Naive thymus-derived CD4-positive, alpha-beta T cell (primary cell): ENCODE measurements around the gene IL36B. TPM values are rescaled to one million over a fixed set of nuclear protein-coding genes. Genes with fewer than 3 reads are reported as not detected.

Experiments
- ATAC-seq: fragments of 150-1000 bp; cut with Tn5 transposase; 2 replicates; pipeline ENCODE4 v1.10.0; 2021; ENCODE audit warnings: mild to moderate bottlenecking, moderate library complexity
- CTCF ChIA-PET: fragments of 350-600 bp; sonication (Branson Sonifier 250); formaldehyde crosslinking; loops from one replicate; lab custom pipeline; 2021; ENCODE audit warnings: antibody characterized with exemption; lab: Charles Lee
- POLR2A ChIA-PET: fragments of 350-600 bp; sonication (Branson Sonifier 250); formaldehyde crosslinking; loops from one replicate; lab custom pipeline; 2021; ENCODE audit warnings: antibody characterized with exemption, inconsistent platforms; lab: Charles Lee
- DNase-seq, 9 donors: peaks; one replicate each; pipeline versions ENCODE4 v3.0.0 to v3.0.0-alpha.2; 2020 to 2022; ENCODE audit warnings: mixed read lengths in 1 of 9
- H3K27ac ChIP-seq: one replicate; pipeline ENCODE4 v1.7.0; 2013; ENCODE audit warnings: mild to moderate bottlenecking, low read depth, low read length, moderate library complexity
- H3K27me3 ChIP-seq, 2 donors: one replicate each; pipeline ENCODE4 v1.7.0; 2013; ENCODE audit warnings: low read length in 2 of 2, mild to moderate bottlenecking in 2 of 2, moderate library complexity in 2 of 2; ENCODE audit not compliant: control insufficient read depth in 2 of 2, insufficient read depth in 2 of 2
- H3K36me3 ChIP-seq, 3 experiments: 1 replicate in 2 of 3; 2 replicates in 1 of 3; pipeline ENCODE4 v1.7.0; 2013; ENCODE audit warnings: low read length in 3 of 3, mild to moderate bottlenecking in 3 of 3, moderate library complexity in 1 of 3; ENCODE audit not compliant: insufficient read depth in 3 of 3, control insufficient read depth in 2 of 3
- H3K4me1 ChIP-seq, 2 donors: one replicate each; pipeline ENCODE4 v1.7.0; 2013; ENCODE audit warnings: low read length in 2 of 2, mild to moderate bottlenecking in 2 of 2, moderate library complexity in 1 of 2; ENCODE audit not compliant: control insufficient read depth in 2 of 2, insufficient read depth in 2 of 2
- H3K4me3 ChIP-seq: 2 replicates; pipeline ENCODE4 v1.7.0; 2013; ENCODE audit warnings: mild to moderate bottlenecking, low read length
- H3K9me3 ChIP-seq, 3 experiments: 1 replicate in 2 of 3; 2 replicates in 1 of 3; pipeline ENCODE4 v1.7.0; 2013; ENCODE audit warnings: low read length in 3 of 3; ENCODE audit not compliant: control insufficient read depth in 2 of 3
- H3K27ac Mint-ChIP-seq, 9 donors: one replicate each; pipeline ENCODE4 v1.8.0; 2020 to 2022; ENCODE audit warnings: mixed read lengths in 9 of 9, mild to moderate bottlenecking in 8 of 9, moderate library complexity in 5 of 9, inconsistent platforms in 2 of 9
- H3K27me3 Mint-ChIP-seq, 5 donors: one replicate each; pipeline ENCODE4 v1.8.0; 2021 to 2022; ENCODE audit warnings: mixed read lengths in 5 of 5, mild to moderate bottlenecking in 1 of 5
- H3K36me3 Mint-ChIP-seq, 5 donors: one replicate each; pipeline ENCODE4 v1.8.0; 2020 to 2022; ENCODE audit warnings: mixed read lengths in 5 of 5, mild to moderate bottlenecking in 3 of 5, inconsistent platforms in 1 of 5
- H3K4me1 Mint-ChIP-seq, 7 donors: one replicate each; pipeline ENCODE4 v1.8.0; 2020 to 2022; ENCODE audit warnings: mixed read lengths in 7 of 7, mild to moderate bottlenecking in 3 of 7, inconsistent platforms in 1 of 7
- H3K4me3 Mint-ChIP-seq, 10 donors: one replicate each; pipeline ENCODE4 v1.8.0; 2020 to 2022; ENCODE audit warnings: mild to moderate bottlenecking in 10 of 10, mixed read lengths in 10 of 10, moderate library complexity in 6 of 10, inconsistent platforms in 2 of 10
- H3K9me3 Mint-ChIP-seq, 11 donors: one replicate each; pipeline ENCODE4 v1.8.0; 2020 to 2022; ENCODE audit warnings: mixed read lengths in 11 of 11, mild to moderate bottlenecking in 4 of 11, inconsistent platforms in 1 of 11, moderate library complexity in 1 of 11
- intact Hi-C, 2 donors: fragments of 100-400 bp; cut with micrococcal nuclease; formaldehyde crosslinking; loops; one replicate each; pipeline ENCODE4 v1.15.1; 2023
- polyA plus RNA-seq, 2 donors: library from polyadenylated mRNA; unstranded; fragments of 300-500 nt; fragmentation: Illumina TruSeq; gene quantifications; one replicate each; pipeline ENCODE4 v1.2.3, GENCODE V29; 2021
- total RNA-seq, 6 experiments: library from RNA in 5 of 6; stranded (reverse) in 5 of 6; gene quantifications; 1 replicate in 5 of 6; 2 replicates in 1 of 6; pipeline ENCODE4 v1.2.3 and lab custom pipeline; 2021 to 2026

IL36B gene
- total and polyA plus RNA-seq, 7 experiments from 2014 or later = not detected

- Histone ChIP-seq H3K4me3 (no peak overlapping the region), H3K27me3 (no peaks in the 10 kb centered on the region), H3K27ac (no peak overlapping the region), H3K4me1 (peaks cover 0 to 3% of the 10 kb centered on the region in 2 donors), H3K9me3 (no peaks in the 10 kb centered on the region), H3K36me3 (no peaks in the 10 kb centered on the region)
- intact Hi-C loops = no loop called here
- Mint-ChIP-seq H3K9me3 (no peaks in the 10 kb centered on the region), H3K4me1 (peaks cover 4 to 22% (median 10%) of the 10 kb centered on the region in 7 donors), H3K27ac (peak overlapping the region in 1 of 9 donors; percentile 79), H3K27me3 (peaks cover 0 to 7% (median 0%) of the 10 kb centered on the region in 5 donors), H3K36me3 (no peaks in the 10 kb centered on the region), H3K4me3 (no peak overlapping the region)
- DNase-seq (no peak), ATAC-seq (no peak)
- ChIA-PET CTCF (interaction anchor here (0.7 to 1.3 kb wide), 2 partner anchors 19 to 60 kb away, joined by 4 to 5 read pairs; partner anchors contain the start of gene IL36RN), POLR2A (no interaction called here)
Measured at GRCh38 chr2:113077921-113078320, 25.3 kb upstream of the IL36B start.

- Mint-ChIP-seq H3K4me3 (no peak overlapping the region), H3K4me1 (peaks cover 4 to 22% (median 10%) of the 10 kb centered on the region in 7 donors), H3K36me3 (no peaks in the 10 kb centered on the region), H3K27me3 (peaks cover 0 to 7% (median 0%) of the 10 kb centered on the region in 5 donors), H3K9me3 (no peaks in the 10 kb centered on the region), H3K27ac (peak overlapping the region in 3 of 9 donors; percentile 6 to 23 (median 12))
- ChIA-PET CTCF (interaction anchor here (0.5 to 1.5 kb wide), 6 partner anchors 18 to 593 kb away, joined by 3 to 5 read pairs (median 4); partner anchors contain the start of gene IL36RN), POLR2A (interaction anchor here (0.6 kb wide), 1 partner anchor 104 kb away, joined by 3 read pairs; no protein-coding TSS in a partner anchor)
- no peak for DNase-seq
- H3K4me1 ChIP-seq = peaks cover 0 to 3% of the 10 kb centered on the region in 2 donors
- H3K36me3 ChIP-seq = no peaks in the 10 kb centered on the region
- no peak overlapping the region for H3K4me3 ChIP-seq
- no peak overlapping the region for H3K27ac ChIP-seq
- intact Hi-C loops = no loop called here
- ATAC-seq = no peak
- no peaks in the 10 kb centered on the region for H3K27me3 ChIP-seq
- no peaks in the 10 kb centered on the region for H3K9me3 ChIP-seq
Measured at GRCh38 chr2:113076954-113077669, 24.4 kb upstream of the IL36B start.

- H3K4me1 ChIP-seq = peaks cover 0 to 3% of the 10 kb centered on the region in 2 donors
- DNase-seq (no peak), ATAC-seq (no peak)
- no peak overlapping the region for H3K4me3 ChIP-seq
- H3K36me3 Mint-ChIP-seq = no peaks in the 10 kb centered on the region
- peak overlapping the region in 2 of 9 donors; percentile 58 to 75 for H3K27ac Mint-ChIP-seq
- peaks cover 4 to 22% (median 12%) of the 10 kb centered on the region in 7 donors for H3K4me1 Mint-ChIP-seq
- H3K27ac ChIP-seq = no peak overlapping the region
- no peak overlapping the region for H3K4me3 Mint-ChIP-seq
- H3K9me3 ChIP-seq = no peaks in the 10 kb centered on the region
- peaks cover 0 to 7% (median 0%) of the 10 kb centered on the region in 5 donors for H3K27me3 Mint-ChIP-seq
- no peaks in the 10 kb centered on the region for H3K36me3 ChIP-seq
- intact Hi-C loops = no loop called here
- ChIA-PET POLR2A (interaction anchor here (1.3 kb wide), 1 partner anchor 13 kb away, joined by 4 read pairs; no protein-coding TSS in a partner anchor), CTCF (interaction anchor here (1.0 to 1.5 kb wide), 2 partner anchors 38 to 113 kb away, joined by 3 read pairs; no protein-coding TSS in a partner anchor)
- H3K9me3 Mint-ChIP-seq = no peaks in the 10 kb centered on the region
- no peaks in the 10 kb centered on the region for H3K27me3 ChIP-seq
Measured at GRCh38 chr2:113075600-113075999, 22.9 kb upstream of the IL36B start.

GRCh38 chr2:113075030-113075429, 22.4 kb upstream of the IL36B start:
- no peak overlapping the region for H3K4me3 ChIP-seq
- peaks cover 4 to 22% (median 12%) of the 10 kb centered on the region in 7 donors for H3K4me1 Mint-ChIP-seq
- no peaks in the 10 kb centered on the region for H3K9me3 Mint-ChIP-seq
- H3K9me3 ChIP-seq = no peaks in the 10 kb centered on the region
- ATAC-seq (no peak), DNase-seq (peak in 1 of 9 donors; percentile 5)
- ChIA-PET POLR2A (interaction anchor here (0.5 to 1.3 kb wide), 2 partner anchors 14 to 95 kb away, joined by 4 to 6 read pairs; no protein-coding TSS in a partner anchor), CTCF (no interaction called here)
- peak overlapping the region in 4 of 10 donors; percentile 2 to 53 (median 42) for H3K4me3 Mint-ChIP-seq
- H3K36me3 Mint-ChIP-seq = no peaks in the 10 kb centered on the region
- H3K4me1 ChIP-seq = peaks cover 0 to 3% of the 10 kb centered on the region in 2 donors
- H3K27me3 Mint-ChIP-seq = peaks cover 0 to 7% (median 0%) of the 10 kb centered on the region in 5 donors
- intact Hi-C loops = no loop called here
- H3K36me3 ChIP-seq = no peaks in the 10 kb centered on the region
- peak overlapping the region in 5 of 9 donors; percentile 51 to 75 (median 60) for H3K27ac Mint-ChIP-seq
- no peak overlapping the region for H3K27ac ChIP-seq
- H3K27me3 ChIP-seq = no peaks in the 10 kb centered on the region

GRCh38 chr2:113073325-113073834, 20.7 kb upstream of the IL36B start:
- Mint-ChIP-seq H3K36me3 (no peaks in the 10 kb centered on the region), H3K9me3 (no peaks in the 10 kb centered on the region), H3K27me3 (peaks cover 0 to 14% (median 0%) of the 10 kb centered on the region in 5 donors), H3K4me3 (no peak overlapping the region), H3K4me1 (peaks cover 4 to 22% (median 12%) of the 10 kb centered on the region in 7 donors), H3K27ac (peak overlapping the region in 2 of 9 donors; percentile 13 to 67)
- no peaks in the 10 kb centered on the region for H3K27me3 ChIP-seq
- ATAC-seq (no peak), DNase-seq (no peak)
- no peaks in the 10 kb centered on the region for H3K9me3 ChIP-seq
- CTCF ChIA-PET = no interaction called here
- peaks cover 0 to 3% of the 10 kb centered on the region in 2 donors for H3K4me1 ChIP-seq
- H3K4me3 ChIP-seq = no peak overlapping the region
- no peaks in the 10 kb centered on the region for H3K36me3 ChIP-seq
- intact Hi-C loops = no loop called here
- POLR2A ChIA-PET = interaction anchor here (0.6 kb wide), 1 partner anchor 271 kb away, joined by 3 read pairs; no protein-coding TSS in a partner anchor
- no peak overlapping the region for H3K27ac ChIP-seq

DNA sequence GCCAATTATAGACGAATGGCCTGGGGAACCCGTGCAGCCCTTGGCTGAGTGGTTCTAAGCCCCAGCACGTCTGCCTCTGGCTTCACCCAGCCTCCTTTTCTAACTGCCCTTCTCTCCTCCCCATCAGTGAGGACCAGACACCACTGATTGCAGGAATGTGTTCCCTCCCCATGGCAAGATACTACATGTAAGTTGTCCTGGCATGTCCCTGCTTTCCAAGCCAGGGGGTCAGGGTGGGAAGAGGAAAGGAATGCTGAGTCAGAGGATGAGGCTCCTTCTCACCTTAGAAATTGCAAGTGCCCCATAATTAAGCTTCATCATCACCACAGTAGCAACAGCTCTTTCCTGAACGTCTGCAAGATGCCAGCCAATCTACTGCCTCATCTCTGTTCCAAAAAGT, 19.9 kb upstream of the IL36B start:
- POLR2A ChIA-PET = interaction anchor here (0.6 kb wide), 1 partner anchor 270 kb away, joined by 3 read pairs; no protein-coding TSS in a partner anchor
- Mint-ChIP-seq H3K27ac (no peak overlapping the region), H3K9me3 (peaks cover 0 to 5% (median 0%) of the 10 kb centered on the region in 11 donors), H3K4me1 (peaks cover 4 to 22% (median 12%) of the 10 kb centered on the region in 7 donors), H3K4me3 (no peak overlapping the region), H3K36me3 (no peaks in the 10 kb centered on the region), H3K27me3 (peaks cover 0 to 16% (median 0%) of the 10 kb centered on the region in 5 donors)
- intact Hi-C loops = no loop called here
- no peak for DNase-seq
- no peak for ATAC-seq
- no peak overlapping the region for H3K27ac ChIP-seq
- CTCF ChIA-PET = no interaction called here
- H3K4me1 ChIP-seq = peaks cover 0 to 3% of the 10 kb centered on the region in 2 donors
- H3K9me3 ChIP-seq = no peaks in the 10 kb centered on the region
- H3K27me3 ChIP-seq = no peaks in the 10 kb centered on the region
- no peaks in the 10 kb centered on the region for H3K36me3 ChIP-seq
- H3K4me3 ChIP-seq = no peak overlapping the region
